GM23338 (cell line): ENCODE results near the gene NSMCE1.

ENCODE experiments used
- CREB1 ChIP-seq: fragments of 250-450 bp; sonication (Bioruptor Pico); IDR thresholded peaks from 2 replicates; pipeline ENCODE4 v1.5.0; 2020; ENCODE audit warnings: low read depth, mild to moderate bottlenecking, moderate library complexity
- CTCF ChIP-seq, 2 experiments: fragments of 200-600 bp in 1 of 2; sonication (generic) in 1 of 2; conservative IDR thresholded peaks; 2 replicates each; pipeline versions ENCODE4 v1.5.1 to v1.6.1; 2016 to 2017; ENCODE audit warnings: antibody characterized with exemption in 2 of 2, low read depth in 2 of 2, mild to moderate bottlenecking in 2 of 2, moderate library complexity in 1 of 2
- EZH2 ChIP-seq: fragments of 200-600 bp; sonication (generic); IDR thresholded peaks from one replicate; pipeline ENCODE4 v1.8.0; 2017; ENCODE audit warnings: antibody characterized with exemption, mild to moderate bottlenecking, low read depth; ENCODE audit not compliant: unreplicated experiment
- JUNB ChIP-seq: IDR thresholded peaks from one replicate; pipeline ENCODE4 v1.6.1; 2016; ENCODE audit warnings: antibody characterized with exemption; ENCODE audit not compliant: unreplicated experiment
- POLR2AphosphoS5 ChIP-seq: IDR thresholded peaks from 2 replicates; pipeline ENCODE4 v1.6.1; 2016; ENCODE audit warnings: antibody characterized with exemption, low read depth
- ZNF331 ChIP-seq: fragments of 250-450 bp; sonication (Bioruptor Pico); IDR thresholded peaks from 2 replicates; pipeline ENCODE4 v1.5.0; 2020; ENCODE audit warnings: low read depth, mild to moderate bottlenecking, moderate library complexity

- TF ChIP-seq EZH2 (no peak), CTCF (conservative IDR thresholded peaks at IDR 0.05; ENCODE audit: low read depth in 2 of 2) (no peak), POLR2AphosphoS5 (no peak), CREB1 (no peak), ZNF331 (CRISPR knock-in tag) (no peak), JUNB (no peak)
Measured at GRCh38 chr16:27238591-27238990, 30.0 kb downstream of the NSMCE1 start.
